Activated CD4-positive, alpha-beta T cell treated with anti-CD3 and anti-CD28 coated beads, Interleukin-2, amount 50 U/mL, for 16 hours (primary cell): ENCODE results near the gene CCDC73.

Experiments
- DNase-seq: peaks from one replicate; pipeline ENCODE4 v3.0.0-alpha.2; 2020

Gene CCDC73

DNA sequence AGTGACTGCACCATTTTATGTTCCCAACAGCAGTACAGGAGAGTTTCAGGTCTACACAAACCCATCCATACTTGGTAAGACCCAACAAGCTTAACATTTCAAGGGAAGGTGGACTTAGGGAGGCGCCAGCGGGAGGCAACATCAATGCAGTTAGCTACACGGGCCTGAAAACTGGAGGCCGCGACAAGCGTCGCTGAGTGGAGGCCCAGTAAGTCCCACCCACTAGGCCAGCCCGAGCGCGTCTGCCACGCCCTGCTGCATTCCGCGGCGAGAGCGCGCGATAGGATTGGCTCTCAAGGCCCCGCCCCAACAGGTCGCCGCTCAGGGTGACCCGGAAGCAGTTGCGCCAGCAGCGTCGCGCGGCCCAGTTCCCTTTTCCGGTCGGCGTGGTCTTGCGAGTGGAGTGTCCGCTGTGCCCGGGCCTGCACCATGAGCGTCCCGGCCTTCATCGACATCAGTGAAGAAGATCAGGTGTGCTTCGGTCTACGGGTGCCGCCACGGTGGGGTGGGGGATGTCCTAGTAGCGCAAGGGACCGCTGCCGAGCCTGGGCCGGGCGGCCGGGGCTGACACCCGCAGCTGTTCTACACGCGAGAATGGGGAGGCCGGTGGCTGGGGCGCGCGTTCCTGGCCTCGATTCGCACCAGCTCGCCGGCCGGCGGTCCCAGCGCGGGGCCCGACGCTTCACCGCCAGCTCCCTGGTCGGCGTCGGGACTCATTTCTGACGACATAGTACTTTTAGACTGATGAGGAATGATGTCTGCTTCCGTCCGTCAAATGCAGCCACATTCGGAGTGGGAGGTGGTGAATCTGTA is 210.8 kb downstream of the CCDC73 start, which contains the start of gene EIF3M:
Gene EIF3M (plus strand): TSS at position 373 of the 813 bp plus-strand sequence. CDS start 57 bp downstream, at position 430.
- peak; percentile 97 for DNase-seq

DNA sequence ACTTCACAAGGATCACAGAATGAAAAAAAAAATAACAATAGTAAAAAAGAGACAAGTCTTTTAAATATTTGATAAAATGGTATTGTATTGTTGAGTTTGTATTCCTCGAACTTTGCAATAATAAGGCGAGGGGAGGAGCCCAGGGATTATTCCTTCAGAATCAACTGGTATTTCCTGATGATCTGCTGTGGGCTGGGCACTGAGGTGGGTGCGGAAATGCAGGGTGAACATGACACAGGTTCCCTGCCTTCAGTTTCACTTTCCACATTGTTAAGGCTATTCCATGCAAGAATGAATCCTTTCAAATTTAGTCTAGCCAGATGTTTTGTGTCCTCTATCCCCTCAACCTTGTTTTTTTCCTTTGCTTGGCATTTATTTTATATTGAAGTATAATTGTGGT is 212.9 kb downstream of the CCDC73 start:
- no peak for DNase-seq

GRCh38 chr11:32580967-32581366 is 213.5 kb downstream of the CCDC73 start:
- no peak for DNase-seq

- DNase-seq = no peak
These were observed 218.0 kb downstream of the CCDC73 start for GRCh38 chr11:32576456-32576855.

DNA sequence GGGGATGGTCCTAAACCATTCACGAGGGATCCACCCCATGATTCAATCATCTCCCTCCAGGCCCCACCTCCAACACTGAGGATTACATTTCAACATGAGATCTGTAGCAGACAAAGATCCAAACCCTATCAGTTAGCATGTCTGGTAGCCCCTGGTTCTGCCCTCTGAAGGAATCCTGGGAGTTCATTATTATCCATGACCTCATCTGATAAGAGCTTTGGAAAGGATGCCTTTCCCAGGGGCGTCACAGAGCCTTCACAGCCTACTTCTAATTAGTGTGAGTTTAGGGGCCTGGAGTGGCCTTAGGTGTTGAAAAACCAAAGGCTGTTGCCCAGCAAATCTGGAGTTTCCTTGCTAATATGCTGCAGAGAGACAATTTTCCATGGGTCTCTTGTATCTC is 219.4 kb downstream of the CCDC73 start:
- DNase-seq = no peak

DNA sequence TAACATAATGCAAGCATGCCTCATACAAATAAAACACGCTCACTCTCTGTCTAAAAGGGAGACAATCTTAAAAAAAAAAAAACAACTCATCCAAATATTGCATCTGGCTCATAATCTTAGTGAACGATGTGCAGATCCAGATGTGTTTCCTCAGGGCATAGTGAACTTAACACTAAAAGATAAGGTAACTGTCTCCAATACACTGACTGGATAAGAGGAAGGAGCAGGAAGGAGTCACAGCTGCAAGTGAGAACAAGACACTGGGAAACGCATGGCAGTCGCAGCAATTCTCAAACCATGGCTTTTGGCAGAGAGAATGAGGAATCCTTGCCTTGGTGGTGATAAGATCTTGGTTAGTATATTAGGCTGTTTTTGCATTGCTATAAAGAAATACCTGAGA is 220.0 kb downstream of the CCDC73 start:
- DNase-seq = no peak

GRCh38 chr11:32573228-32573627 is 221.2 kb downstream of the CCDC73 start:
- DNase-seq = no peak

DNA sequence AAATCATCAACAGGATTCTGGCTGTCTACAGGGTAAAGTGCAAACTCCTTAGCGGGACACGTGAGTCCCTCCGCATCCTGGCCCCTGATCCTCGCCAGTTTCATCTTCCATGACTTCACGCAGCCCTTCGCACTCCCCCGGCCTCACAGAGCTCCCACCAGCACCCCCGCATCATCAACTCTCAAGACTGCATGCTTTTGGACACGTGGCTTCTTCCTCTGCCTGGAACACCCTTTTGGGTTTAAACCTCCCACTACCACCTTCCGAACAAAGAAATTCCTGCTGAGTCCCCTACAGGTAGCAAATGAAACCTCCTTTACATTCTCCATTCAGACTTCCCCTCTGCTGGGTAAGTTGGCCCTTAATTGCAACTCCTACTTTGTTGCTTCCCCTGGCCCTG is 223.4 kb downstream of the CCDC73 start:
- no peak for DNase-seq

DNA sequence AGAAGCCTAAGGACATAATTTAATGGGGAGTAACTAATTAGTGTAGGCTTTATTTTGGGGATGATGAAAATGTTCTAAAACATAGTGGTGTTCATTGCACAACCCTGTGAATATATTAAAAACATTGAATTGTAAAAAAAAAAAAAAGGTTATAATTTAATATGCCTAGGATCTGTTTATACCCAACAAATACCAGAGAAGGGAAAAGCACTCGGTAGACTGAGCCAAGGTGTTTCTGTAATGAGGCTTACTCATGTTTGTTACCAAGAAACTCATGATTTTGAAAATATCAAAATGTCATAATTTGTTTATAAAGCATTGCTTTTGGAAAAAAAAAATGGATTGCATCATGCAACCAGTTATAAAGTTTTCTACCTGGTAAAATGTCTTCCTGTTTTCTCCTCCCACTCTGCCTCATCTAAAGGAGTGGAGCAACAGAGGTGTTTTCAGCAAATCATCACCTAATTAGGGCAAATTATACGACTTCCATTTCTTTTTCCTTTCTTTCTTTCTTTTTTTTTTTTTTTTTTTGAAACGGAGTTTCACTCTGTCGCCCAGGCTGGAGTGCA is 225.1 kb downstream of the CCDC73 start:
- DNase-seq = no peak

DNA sequence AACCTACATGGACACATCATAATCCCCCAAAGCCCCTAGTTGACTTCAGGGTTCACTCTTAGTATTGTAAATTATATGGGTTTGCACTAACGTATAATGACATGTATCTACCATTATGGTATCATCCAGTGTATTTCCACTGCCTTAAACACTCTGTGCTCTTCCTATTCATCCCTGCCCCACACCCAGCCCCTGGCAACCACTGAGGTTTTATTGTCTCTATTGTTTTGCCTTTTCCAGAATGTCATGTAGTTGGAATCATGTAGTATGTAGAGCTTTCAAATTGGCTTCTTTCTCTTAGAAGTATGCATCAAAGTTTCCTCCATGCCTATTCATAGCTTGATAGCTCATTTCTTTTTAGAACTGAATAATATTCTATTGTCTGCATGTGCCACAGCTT is 227.3 kb downstream of the CCDC73 start:
- no peak for DNase-seq

DNA sequence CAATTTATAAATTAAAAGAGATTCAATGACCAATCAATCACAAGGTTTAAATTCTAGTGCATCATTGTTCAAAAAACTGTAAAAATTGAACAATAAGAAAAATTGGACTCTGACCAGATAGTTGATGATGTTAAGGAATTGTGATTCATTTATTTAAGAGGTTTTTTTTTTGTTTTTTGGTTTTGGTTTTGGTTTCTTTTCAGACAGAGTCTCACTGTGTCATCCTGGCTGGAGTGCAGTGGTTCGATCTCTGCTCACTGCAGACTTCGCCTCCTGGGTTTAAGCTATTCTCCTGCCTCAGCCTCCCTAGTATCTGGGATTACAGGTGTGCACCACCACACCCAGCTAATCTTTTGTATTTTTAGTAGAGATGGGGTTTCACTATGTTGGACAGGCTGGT is 227.9 kb downstream of the CCDC73 start:
- DNase-seq = no peak

DNA sequence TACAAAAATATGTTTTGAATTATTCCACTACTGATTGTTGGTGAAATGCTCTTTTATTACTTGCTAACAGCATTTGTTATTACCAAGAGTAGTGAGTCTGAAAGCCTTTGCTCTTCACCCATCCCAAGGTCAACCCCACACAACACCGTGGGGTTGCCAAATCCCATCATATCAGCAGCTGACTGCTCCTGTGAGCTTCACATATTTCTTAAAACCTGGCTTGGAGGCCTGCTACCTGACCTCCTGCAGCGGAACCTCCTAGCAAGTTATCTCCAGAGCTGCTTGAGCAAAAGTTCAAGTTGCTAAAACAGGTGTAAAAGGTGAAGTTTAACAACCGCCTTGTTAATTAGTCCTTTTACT is 230.9 kb downstream of the CCDC73 start:
- no peak for DNase-seq

DNA sequence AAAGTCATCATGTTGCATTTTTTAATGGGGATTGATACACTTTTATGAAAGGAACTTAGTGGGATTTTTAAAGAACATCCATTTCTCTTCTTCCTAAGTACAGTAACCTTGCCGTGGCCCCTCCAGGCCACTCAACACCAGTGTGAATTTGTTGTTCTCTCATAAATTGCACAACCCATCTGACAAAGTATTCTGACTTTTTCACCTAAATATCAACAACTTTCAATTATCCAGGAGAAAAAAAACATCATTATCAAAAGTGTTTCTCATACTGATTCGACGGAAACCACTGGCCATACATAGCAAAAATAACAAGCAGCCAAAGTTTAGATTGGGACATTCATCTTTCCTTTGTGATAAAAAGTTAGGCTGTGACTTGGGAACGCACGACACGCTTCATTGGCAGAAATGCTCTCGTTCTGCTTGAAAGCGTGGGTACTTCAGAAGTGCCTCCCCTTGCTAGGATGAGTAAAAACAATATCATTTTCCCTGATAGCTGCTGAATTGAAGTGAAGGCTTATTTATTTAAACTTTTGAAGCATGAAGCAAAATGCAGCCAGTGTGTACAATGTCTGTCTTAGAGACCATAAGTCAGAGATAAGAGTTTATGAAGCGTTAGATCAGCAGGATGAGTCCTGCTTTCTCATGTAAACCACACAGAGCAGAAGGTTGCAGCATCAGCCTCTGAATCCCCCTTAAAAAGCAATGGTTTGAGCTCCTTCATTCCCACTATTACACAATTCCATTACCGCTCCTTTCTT is 231.4 kb downstream of the CCDC73 start:
- no peak for DNase-seq

DNA sequence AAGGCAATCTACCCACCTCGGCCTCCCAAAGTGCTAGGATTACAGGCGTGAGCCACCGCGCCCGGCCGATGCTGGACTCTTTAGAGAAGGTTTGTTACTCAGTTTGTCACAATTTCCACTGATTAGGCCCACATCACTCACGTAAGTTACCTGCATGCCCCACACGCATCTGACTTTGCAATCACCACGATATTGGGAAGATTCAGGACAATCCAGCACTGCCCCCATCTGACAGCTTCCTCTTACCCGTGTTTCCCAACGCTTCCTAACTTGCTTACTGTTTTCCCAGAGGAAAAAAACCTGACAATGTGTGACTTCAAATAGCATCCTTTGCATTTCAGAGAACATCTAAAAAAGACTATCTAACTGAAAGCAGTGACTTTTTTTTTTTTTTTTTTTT is 232.6 kb downstream of the CCDC73 start:
- no peak for DNase-seq

DNA sequence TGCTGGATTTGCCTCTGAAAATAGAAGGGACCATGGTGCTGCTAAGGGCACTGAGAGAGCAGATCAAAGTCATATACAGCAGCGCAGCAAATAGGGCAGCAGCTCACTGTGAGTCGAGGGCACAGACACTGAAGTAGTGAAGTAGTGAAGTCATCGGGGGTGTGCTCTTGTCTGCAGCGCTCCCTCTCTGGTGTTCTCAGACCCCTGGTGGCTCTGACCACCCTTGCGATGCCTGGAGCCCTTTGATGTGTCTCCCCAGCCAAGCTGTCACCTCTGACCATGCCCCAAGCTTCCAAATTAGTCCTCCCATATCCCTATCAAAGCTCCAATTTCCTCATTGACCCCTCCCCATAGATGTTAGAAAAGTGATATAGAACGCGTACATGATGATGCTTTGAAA is 238.6 kb downstream of the CCDC73 start:
- no peak for DNase-seq

DNA sequence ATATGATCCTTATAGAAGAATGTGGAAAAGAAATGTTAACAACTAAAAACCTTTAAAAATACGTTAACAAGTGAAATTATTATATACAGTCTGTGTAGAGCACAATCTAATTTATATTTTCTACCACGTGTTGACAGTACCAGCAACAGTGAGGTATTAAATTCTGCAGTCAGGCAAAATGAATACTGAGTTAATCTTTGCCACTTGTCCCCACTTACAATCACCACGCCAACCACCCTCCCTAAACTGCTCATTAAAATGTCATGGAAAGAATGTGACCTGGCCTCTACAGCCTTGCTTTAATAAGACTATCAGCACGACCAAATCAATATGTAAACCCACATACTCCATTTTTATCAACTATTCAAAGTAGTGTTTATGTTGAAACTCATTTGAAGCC is 239.4 kb downstream of the CCDC73 start:
- no peak for DNase-seq
